ENCODE data around the gene B4GALT4. TPM values are rescaled to one million over a fixed set of nuclear protein-coding genes. Genes with fewer than 3 reads are reported as not detected.

Gene B4GALT4
- total and polyA plus RNA-seq, 2 of the 4 experiments (the other 2 are of a cell fraction), result 27.0 to 30.3 TPM

DNA sequence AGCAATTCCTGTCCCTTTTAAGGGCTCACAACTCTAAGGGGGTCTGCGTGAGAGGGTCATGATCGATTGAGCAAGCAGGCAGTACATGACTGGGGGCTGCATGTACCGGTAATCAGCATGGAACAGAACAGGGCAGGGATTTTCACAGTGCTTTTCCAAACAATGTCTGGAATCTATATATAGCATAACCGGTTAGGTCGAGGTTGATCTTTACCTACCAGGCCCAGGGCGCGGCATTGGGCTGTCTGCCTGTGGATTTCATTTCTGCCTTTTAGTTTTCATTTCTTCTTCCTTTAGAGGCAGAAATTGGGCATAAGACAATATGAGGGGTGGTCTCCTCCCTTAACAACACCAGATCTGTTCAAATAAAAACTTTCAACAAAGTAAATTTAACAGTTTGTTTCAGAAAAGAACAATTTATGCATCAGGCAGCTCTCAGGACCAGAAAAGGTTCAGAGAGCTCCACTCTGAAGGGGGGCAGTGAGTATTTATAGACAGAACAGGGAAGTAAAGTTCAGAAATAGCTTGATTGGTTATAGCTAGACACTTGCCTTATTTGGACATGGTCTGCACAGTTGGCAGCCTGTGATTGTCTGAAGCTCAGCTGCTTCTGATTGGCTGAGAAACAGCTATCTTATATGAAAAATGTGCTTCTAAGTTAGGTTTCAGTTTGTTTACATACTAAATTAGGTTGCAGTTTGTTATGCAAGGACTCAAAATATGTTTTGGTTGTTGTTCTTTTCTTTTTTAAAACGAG is 17.2 kb upstream of the B4GALT4 start:
- H3K9ac ChIP-seq (ENCODE audit: low read depth, low read length), result no peak overlapping the region
- no peak overlapping the region for H2BK5ac ChIP-seq (ENCODE audit: low read depth, low read length, poor library complexity, severe bottlenecking)
- H2BK20ac ChIP-seq (ENCODE audit: low read depth, low read length), result no peak overlapping the region
- no peaks in the 10 kb centered on the region for H3K4me1 ChIP-seq (ENCODE audit: control insufficient read depth, insufficient read depth, low read length)
- H3K4me2 ChIP-seq (ENCODE audit: low read depth, low read length), result no peak overlapping the region
- no peak for TF ChIP-seq RFX5 (IDR thresholded peaks at IDR 0.05; ENCODE audit: low read depth, low read length)
- peak; percentile 78 for ATAC-seq (ENCODE audit: low read depth)
- H4K5ac ChIP-seq (ENCODE audit: low read depth, low read length), result no peak overlapping the region; the same call in 1 of the 2 replicates
- H3K27me3 ChIP-seq (ENCODE audit: control insufficient read depth, insufficient read depth, low read length), result peaks cover 3% of the 10 kb centered on the region; the same call in 1 of the 2 replicates
- intact Hi-C loops (cut with micrococcal nuclease) (no loop called here), in situ Hi-C loops (cut with MboI; ENCODE audit: low sequenced_read_pairs) (loop anchor here (10.0 kb wide), 1 partner anchor 373 kb away; no protein-coding TSS in a partner anchor), dilution Hi-C loops (cut with HindIII; ENCODE audit: low sequenced_read_pairs, unreplicated experiment) (no loop called here)
- no peak overlapping the region for H3K18ac ChIP-seq (ENCODE audit: low read depth, low read length)
- H3K4me3 ChIP-seq (ENCODE audit: insufficient read depth, low read depth, low read length), result no peak overlapping the region
- no peak overlapping the region for H3K56ac ChIP-seq (ENCODE audit: extremely low read depth, insufficient read depth, low read length)
- CTCF ChIA-PET, result interaction anchor here (0.6 to 1.1 kb wide), 2 partner anchors 17 to 245 kb away, joined by 3 to 4 read pairs; partner anchors contain the start of gene B4GALT4
- H3K14ac ChIP-seq (replicated peaks; ENCODE audit: low read depth, low read length), result no peak overlapping the region
- H4K91ac ChIP-seq (ENCODE audit: insufficient read depth, low read depth, low read length), result no peak overlapping the region
- no peaks in the 10 kb centered on the region for H3K9me3 ChIP-seq (ENCODE audit: control insufficient read depth, insufficient read depth, low read length)
- no peaks in the 10 kb centered on the region for H3K79me1 ChIP-seq (ENCODE audit: low read depth in 1 of 2, low read length in 2 of 2)
- H3K36me3 ChIP-seq (ENCODE audit: control insufficient read depth, insufficient read depth, low read length), result no peaks in the 10 kb centered on the region
- DNase-seq, result peak; percentile 41
- peak overlapping the region in 1 of 2 experiments; percentile 2; a peak in 1 of 4 replicates for H4K8ac ChIP-seq (ENCODE audit: low read depth in 2 of 2, low read length in 2 of 2)
- POLR2A ChIA-PET (ENCODE audit: unreplicated experiment), result interaction anchor here (0.6 kb wide), 1 partner anchor 17 kb away, joined by 3 read pairs; the partner anchor contains the start of gene B4GALT4
- H3K9me1 ChIP-seq (ENCODE audit: insufficient read depth, low read length), result no peaks in the 10 kb centered on the region
- no TSS peak for BruUV-seq (replicated peaks)
- H2AFZ ChIP-seq (replicated peaks; ENCODE audit: low read length, poor library complexity), result no peak overlapping the region
- H2AK9ac ChIP-seq (replicated peaks; ENCODE audit: low read depth, low read length, poor library complexity), result no peak overlapping the region
- no peak overlapping the region for H2BK15ac ChIP-seq (ENCODE audit: low read depth, low read length)
- H2AK5ac ChIP-seq (ENCODE audit: low read depth, low read length), result no peak overlapping the region
- H3K23ac ChIP-seq (ENCODE audit: low read depth, low read length), result no peak overlapping the region
- H3K27ac ChIP-seq (ENCODE audit: insufficient read depth, low read length), result no peak overlapping the region
- WGBS, 2 experiments (ENCODE audit: extremely low coverage in 2 of 2, insufficient read length in 1 of 2), result no CpG with 5 or more reads among the region's 8 CpGs
- no peak overlapping the region for H3K4ac ChIP-seq (ENCODE audit: low read depth, low read length)
- H4K20me1 ChIP-seq (ENCODE audit: insufficient read depth, low read length), result no peaks in the 10 kb centered on the region
- no peak overlapping the region for H2BK120ac ChIP-seq (ENCODE audit: low read depth, low read length)
